Measurements from ENCODE around the gene MYOZ1.
A peak's percentile ranks its signal among the peaks of the same experiment; 100 is the strongest.
"Not testable (repeated sequence)": the region's sequence is repeated elsewhere in the genome, so short reads cannot be mapped to it uniquely, and the experiment has no call there.

Gene MYOZ1

DNA sequence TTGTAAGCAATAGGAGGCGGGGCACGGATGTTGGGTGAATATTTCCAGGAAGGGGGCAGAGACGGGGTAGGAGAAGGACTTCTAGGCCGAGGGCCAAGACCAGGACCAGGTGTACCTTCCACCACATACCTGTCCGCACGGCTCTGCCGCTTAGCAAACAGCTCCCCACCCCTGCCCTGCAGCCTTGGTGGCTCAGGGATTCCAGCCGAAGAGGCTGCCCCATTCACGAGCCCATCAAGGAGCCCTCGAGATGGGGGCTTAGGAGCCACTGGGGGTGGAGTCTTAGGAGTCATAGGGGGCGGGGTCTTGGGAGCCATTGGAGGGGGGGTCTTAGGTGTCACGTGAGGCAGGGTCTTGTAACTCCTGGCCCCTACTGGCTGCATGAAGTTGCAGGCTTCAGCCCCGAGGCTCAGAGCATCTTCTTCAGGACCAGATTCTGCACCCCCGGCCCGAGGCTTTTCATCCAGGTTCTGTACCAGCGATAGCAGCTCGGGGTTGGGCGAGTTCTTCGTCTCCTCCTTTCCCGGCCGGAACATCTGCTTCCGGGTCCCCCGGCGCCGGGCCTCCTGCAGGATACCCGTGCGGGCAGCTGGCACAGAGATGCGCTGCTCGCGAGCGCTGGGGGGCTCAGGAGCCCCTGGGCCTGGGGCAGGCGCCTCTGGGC lies 6.1 kb upstream of the MYOZ1 start:
- peak; percentile 45 for DNase-seq (ENCODE audit: low spot score)

GRCh38 chr10:73646598-73647041 lies 5.3 kb upstream of the MYOZ1 start:
- DNase-seq (ENCODE audit: low spot score): no peak

GRCh38 chr10:73645251-73645650 lies 4.0 kb upstream of the MYOZ1 start:
- no peak for DNase-seq (ENCODE audit: low spot score)

DNA sequence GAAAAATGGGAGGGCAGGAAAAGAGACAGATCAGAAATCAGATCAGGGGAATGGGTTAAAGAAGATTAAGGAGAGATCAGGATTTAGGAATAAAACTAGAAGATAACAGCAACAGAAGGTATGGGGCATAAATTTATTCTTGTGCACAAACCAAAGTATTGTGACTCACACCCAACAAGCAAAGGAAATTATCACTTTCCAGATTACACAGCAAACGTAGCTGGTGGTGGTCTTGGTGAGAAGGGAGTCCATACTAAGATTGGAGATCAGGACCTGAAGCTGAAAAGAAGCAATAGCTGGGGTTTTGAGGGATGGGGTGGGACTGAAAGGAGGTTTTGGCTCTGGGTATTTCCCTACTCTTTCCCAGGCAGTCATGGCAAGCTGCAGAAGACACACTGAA lies 3.5 kb upstream of the MYOZ1 start:
- no peak for DNase-seq (ENCODE audit: low spot score)

DNA sequence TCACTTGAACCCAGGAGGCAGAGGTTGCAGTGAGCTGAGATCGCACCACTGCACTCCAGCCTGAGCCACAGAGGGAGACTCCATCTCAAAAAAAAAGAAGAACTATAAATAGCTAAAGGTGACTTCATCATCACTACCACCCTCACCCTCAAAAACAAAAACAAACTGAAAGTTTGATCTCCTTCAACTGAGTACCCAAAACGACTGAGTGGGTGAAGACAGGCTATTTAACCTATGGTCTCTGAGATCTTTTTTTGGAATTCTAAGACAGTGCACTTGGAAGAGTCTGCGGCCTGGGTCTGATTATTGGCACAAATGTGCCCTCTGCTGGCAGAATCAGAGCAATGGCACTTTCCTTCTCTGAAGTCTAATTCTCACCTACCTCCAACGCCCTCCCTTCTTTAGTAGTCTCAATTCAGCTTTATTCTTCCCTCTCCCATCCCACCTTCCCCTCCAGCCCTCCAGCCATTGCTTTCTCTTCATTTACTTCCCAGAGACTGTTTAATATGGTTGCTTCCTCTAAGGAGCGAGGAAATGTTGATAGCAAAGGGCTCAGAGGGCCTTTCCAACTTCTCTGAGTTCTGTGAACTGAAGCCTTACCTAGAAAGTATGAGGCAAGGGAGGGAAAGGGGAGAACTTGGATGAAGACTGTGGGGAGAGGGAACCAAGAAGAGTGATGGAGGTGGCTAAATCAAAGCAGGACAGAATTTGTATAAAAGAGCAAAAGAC lies 2.9 kb upstream of the MYOZ1 start:
- peak; percentile 72 for DNase-seq (ENCODE audit: low spot score)

- no peak for DNase-seq (ENCODE audit: low spot score)
Measured at GRCh38 chr10:73643362-73643761, 2.1 kb upstream of the MYOZ1 start.

- no peak for DNase-seq (ENCODE audit: low spot score)
Measured at GRCh38 chr10:73639286-73639685, 2.0 kb downstream of the MYOZ1 start.

GRCh38 chr10:73635781-73636180 lies 5.5 kb downstream of the MYOZ1 start:
- no peak for DNase-seq (ENCODE audit: low spot score)

DNA sequence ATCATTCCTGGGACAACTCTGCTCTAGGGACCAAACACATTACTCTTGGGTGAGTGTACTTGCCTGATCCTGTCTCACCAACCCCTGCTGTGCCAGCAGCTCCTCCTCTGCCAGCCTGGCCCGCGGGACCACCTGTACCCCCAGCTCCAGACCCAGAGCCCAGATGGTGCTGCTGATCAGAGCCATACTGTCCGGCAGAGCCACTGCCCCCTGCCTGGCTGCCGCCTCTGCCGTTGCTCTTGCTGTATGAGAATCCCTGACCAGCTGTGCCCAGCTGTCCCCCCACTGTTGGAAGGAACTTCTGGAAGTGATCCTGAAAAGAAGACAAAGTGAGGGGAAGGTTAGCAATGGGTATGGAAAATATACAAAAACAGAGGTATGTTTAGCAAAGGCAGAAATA lies 6.9 kb downstream of the MYOZ1 start:
- no peak for DNase-seq (ENCODE audit: low spot score)

DNA sequence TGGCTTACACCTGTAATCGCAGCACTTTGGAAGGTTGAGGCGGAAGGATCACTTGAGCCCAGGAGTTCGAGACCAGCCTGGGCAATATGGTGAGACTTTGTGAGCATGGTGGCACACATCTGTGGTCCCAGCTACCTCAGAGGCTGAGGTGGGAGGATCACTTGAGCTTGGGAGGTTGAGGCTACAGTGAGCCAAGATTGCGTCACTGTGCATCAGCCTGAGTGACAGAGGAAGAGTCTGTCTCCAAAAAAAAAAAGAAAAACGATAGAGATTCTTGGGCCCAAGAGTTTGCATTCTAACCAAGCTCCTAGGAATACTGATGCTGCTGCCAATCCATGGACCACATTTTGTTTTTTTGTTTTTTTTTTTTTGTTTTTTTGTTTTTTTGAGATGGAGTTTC lies 12.1 kb downstream of the MYOZ1 start:
- no peak for DNase-seq (ENCODE audit: low spot score)

GRCh38 chr10:73628405-73628804 lies 12.9 kb downstream of the MYOZ1 start:
- DNase-seq (ENCODE audit: low spot score): no peak

GRCh38 chr10:73627300-73627699 lies 14.0 kb downstream of the MYOZ1 start:
- DNase-seq (ENCODE audit: low spot score): no peak

- peak; percentile 98 for DNase-seq (ENCODE audit: low spot score)
Measured at GRCh38 chr10:73625884-73626752, 15.2 kb downstream of the MYOZ1 start.

DNA sequence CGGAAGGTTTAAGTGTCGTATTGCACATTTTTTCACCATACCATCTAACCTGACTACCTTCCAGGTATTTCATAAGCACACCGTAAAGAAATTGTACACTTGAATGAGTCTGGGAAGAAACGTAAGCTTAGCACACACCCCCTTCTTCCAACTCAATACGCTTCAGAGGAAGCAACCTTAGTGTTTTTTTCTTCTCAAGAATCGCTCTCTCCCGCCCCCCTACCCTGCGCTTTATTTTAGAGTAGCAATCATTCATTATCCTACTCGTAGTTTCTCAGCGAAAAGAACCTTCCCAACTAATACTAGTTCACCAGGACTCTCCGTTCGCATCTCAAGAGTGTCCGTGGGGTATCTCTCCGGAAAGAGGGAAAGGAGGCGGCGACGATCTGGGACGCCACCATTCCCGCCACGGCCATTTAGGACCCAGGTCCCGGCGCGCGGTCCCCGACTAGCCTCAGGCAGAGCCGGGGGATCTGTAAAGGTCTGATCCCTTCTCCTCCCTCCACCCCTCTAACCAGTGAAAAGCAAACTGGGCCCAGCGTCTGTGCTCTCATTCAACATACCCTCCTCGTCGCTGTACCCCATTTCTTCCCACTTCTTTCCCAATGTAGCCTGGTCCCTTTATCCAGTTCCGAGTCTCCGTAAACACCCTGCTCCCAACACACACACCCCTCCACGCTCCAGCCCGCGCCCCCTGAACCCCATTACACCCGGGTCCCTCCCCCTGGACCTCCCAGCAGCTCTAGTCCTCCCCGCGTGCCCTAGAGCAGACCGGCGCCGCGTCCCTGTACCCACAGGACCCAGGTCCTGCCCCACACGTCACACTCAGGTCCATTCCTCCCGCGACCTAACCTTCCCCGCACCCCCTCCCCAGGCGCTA lies 16.0 kb downstream of the MYOZ1 start:
- DNase-seq (ENCODE audit: low spot score): peak; percentile 66

DNA sequence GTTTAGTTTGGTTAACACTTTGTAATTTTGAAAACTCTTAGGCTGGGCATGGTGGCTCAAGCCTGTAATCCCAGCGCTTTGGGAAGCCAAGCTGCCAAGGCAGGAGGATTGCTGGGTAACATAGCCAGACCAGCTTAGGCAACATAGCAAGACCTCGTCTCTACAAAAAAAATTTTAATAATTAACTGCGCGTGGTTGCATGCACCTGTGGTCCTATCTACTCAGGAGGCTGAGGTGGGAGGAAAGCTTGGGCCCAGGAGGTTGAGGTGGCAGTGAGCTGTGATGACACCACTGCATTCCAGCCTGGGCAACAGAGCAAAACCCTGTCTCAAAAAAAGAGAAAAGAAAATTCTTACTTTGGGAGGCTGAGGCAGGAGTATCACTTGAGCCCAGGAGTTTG lies 18.2 kb downstream of the MYOZ1 start:
- peak; percentile 95 for DNase-seq (ENCODE audit: low spot score)

DNA sequence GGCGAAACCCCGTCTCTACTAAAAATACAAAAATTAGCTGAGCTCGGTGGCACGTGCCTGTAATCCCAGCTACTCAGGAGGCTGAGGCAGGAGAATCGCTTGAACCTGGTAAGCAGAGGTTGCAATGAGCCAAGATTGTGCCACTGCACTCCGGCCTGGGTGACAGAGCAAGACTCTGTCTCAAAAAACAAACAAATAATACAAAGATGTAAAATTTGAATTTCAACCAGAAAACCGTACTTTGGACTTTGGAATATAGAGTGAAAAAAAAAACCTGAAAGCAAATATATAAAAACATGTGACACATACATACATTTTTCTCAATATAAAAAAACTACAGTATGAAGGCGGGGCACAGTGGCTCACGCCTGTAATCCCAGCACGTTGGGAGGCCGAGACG lies 20.3 kb downstream of the MYOZ1 start:
- DNase-seq (ENCODE audit: low spot score): not testable (repeated sequence)

DNA sequence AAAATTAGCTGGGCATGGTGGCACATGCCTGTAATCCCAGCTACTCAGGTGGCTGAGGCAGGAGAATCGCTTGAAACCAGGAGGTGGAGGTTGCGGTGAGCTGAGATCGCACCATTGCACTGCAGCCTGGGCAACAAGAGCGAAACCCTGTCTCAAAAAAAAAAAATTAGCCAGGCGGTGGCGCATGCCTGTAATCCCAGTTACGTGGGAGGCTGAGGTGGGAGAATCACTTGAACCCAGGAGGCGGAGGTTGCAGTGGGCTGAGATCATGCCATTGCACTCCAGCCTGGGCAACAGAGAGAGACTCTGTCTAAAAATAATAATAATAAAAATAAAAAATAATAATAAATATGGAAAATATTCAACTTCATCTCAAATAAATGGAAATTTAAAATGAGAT lies 24.1 kb downstream of the MYOZ1 start:
- DNase-seq (ENCODE audit: low spot score): not testable (repeated sequence)

DNA sequence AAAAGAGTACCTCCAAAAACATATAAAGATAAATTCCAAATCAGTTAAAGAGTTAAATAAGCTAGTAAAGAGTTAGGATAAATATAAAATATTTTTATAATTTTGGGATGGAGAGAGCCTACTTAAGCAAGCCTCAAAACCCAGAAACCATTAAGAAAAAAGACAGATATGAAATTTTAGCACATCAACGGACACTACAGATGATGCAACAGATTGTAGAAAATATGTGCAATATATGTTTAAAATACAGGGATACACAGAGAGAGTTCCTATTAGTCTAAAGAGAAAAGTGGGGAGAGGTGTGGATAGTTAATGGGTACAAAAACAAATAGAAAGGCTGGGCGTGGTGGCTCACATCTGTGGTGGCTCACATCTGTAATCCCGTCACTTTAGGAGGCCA lies 26.6 kb downstream of the MYOZ1 start:
- DNase-seq (ENCODE audit: low spot score): no peak

GRCh38 chr10:73609116-73609515 lies 32.2 kb downstream of the MYOZ1 start:
- no peak for DNase-seq (ENCODE audit: low spot score)

DNA sequence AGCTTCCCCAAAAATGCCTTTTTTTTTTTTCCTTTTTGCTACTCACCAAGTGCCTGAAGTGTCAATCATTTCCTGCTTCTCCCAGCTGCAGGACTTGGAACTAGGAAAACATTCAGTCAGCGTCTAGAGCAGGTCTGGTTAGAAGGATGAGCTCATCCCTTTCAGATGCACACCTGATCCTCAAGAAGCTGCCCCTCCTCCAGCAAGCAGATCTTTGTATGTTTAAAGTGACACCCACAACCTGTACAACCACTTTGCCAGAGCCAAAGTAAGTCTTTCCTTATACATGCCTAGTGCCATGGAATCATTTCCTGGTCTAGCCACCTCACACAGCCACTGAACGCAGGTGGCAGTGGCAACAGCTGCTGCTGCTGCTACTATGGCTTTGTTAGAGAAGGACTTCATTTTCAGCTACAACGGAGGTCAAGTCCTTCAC lies 39.8 kb downstream of the MYOZ1 start:
- DNase-seq (ENCODE audit: low spot score): peak; percentile 99

DNA sequence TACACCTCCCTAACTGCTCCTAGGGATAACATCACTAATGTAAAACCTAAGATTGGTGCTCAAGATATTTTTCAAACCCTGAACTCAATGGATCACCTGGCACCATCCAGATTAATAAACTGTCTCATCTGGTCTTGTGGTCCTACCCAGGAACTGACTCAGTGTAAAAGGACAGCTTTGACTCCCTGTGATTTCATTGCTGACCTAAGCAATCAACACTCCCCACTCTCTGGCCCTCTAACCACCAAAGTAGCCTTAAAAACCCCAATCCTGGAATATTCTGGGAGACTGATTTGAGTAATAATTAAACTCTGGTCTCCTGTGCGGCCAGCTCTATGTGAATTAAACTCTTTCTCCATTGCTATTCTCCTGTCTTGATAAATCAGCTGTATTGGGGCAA lies 43.9 kb downstream of the MYOZ1 start:
- peak; percentile 89 for DNase-seq (ENCODE audit: low spot score)

DNA sequence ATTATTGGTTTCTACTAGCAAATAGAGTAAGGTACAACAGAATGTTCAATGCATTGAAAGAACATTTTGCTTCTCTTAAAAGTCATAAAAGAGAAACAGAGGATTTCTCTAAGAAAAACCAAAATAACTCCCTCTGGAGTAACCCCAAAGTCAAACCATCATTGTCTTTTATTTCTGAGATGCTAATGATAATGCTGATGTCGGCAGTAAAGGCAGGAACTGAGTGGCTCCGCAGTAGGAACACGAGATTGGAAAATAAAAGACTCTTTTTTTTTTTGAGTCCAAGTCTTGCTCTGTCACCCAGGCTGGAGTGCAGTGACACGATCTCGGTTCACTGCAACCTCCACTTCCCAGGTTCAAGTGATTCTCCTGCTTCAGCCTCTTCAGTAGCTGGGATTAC lies 47.5 kb downstream of the MYOZ1 start:
- DNase-seq (ENCODE audit: low spot score): no peak
